GM12878 (cell line): ENCODE data around the gene UVRAG. TPM values are rescaled to one million over a fixed set of nuclear protein-coding genes. Genes with fewer than 3 reads are reported as not detected.

ENCODE experiments used
- ATAC-seq: fragments of 200-7000 bp; cut with Tn5 transposase; 3 replicates; pipeline ENCODE4 v1.9.1; 2020; ENCODE audit warnings: mild to moderate bottlenecking, moderate library complexity
- BruUV-seq: library from RNA; stranded (reverse); fragments of 400-500 nt; replicated peaks from 2 replicates; lab custom pipeline; 2021; lab: Mats Ljungman, UMichigan
- CTCF ChIA-PET: fragments of 300-600 bp; sonication (Branson Sonifier 250); formaldehyde crosslinking; extraction: SDS; loops from one replicate; lab custom pipeline; 2021; ENCODE audit warnings: inconsistent platforms; lab: Yijun Ruan, JAX
- POLR2A ChIA-PET: fragments of 350-600 bp; formaldehyde crosslinking; extraction: SDS; loops from one replicate; lab custom pipeline; 2021; ENCODE audit warnings: inconsistent platforms; lab: Charles Lee
- RAD21 ChIA-PET: fragments of 300-600 bp; sonication (Branson Sonifier 250); formaldehyde crosslinking; loops from one replicate; lab custom pipeline; 2023; ENCODE audit warnings: antibody characterized with exemption; ENCODE audit not compliant: unreplicated experiment; lab: Charles Lee
- SMC1A ChIA-PET: fragments of 300-600 bp; sonication (Branson Sonifier 250); formaldehyde crosslinking; loops from one replicate; lab custom pipeline; 2023; ENCODE audit not compliant: unreplicated experiment, uncharacterized antibody; lab: Charles Lee
- DNase-seq: peaks from one replicate; pipeline ENCODE4 v3.0.0-alpha.2; 2011; ENCODE audit warnings: low read depth, low spot score
- FAIRE-seq: peaks from 3 replicates; lab custom pipeline; 2011; peaks lifted over from hg19 to GRCh38; lab: Jason Lieb, UNC
- H2AFZ ChIP-seq: 2 replicates; pipeline ENCODE4 v1.6.0; 2011; ENCODE audit warnings: low read depth, low read length, control low read depth; ENCODE audit not compliant: control insufficient read depth
- H3K27ac ChIP-seq: 2 replicates; pipeline ENCODE4 v1.5.1; 2011; ENCODE audit warnings: control low read depth; ENCODE audit not compliant: control insufficient read depth, insufficient read depth
- H3K27me3 ChIP-seq, 2 experiments: replicated peaks in 1 of 2; 2 replicates each; pipeline versions ENCODE4 v1.6.0 to v1.6.1; 2011; ENCODE audit warnings: low read length in 1 of 2; ENCODE audit not compliant: control insufficient read depth in 2 of 2, insufficient read depth in 2 of 2
- H3K36me3 ChIP-seq, 2 experiments: 2 replicates each; pipeline ENCODE4 v1.5.1; 2011; ENCODE audit warnings: low read length in 1 of 2; ENCODE audit not compliant: control insufficient read depth in 2 of 2, insufficient read depth in 2 of 2
- H3K4me1 ChIP-seq: 2 replicates; pipeline ENCODE4 v1.6.1; 2011; ENCODE audit warnings: mild to moderate bottlenecking, low read length, moderate library complexity, mixed read lengths; ENCODE audit not compliant: control insufficient read depth, insufficient read depth
- H3K4me2 ChIP-seq: 2 replicates; pipeline ENCODE4 v1.6.0; 2011; ENCODE audit warnings: control low read depth; ENCODE audit not compliant: control insufficient read depth, insufficient read depth
- H3K4me3 ChIP-seq: fragments of 200-600 bp; sonication (generic); 2 replicates; pipeline ENCODE4 v1.5.1; 2016
- H3K79me2 ChIP-seq: 2 replicates; pipeline ENCODE4 v1.6.0; 2011; ENCODE audit warnings: low read length; ENCODE audit not compliant: control insufficient read depth, insufficient read depth
- H3K9ac ChIP-seq: 2 replicates; pipeline ENCODE4 v1.8.0; 2011; ENCODE audit warnings: low read length, control low read depth, mixed read lengths; ENCODE audit not compliant: control insufficient read depth, insufficient read depth
- H3K9me3 ChIP-seq: replicated peaks from 3 replicates; pipeline ENCODE4 v1.5.1; 2011; ENCODE audit warnings: mild to moderate bottlenecking, low read length; ENCODE audit not compliant: control insufficient read depth, insufficient read depth
- H4K20me1 ChIP-seq: 2 replicates; pipeline ENCODE4 v1.6.0; 2011; ENCODE audit not compliant: control insufficient read depth, insufficient read depth
- CEBPB ChIP-seq, 2 experiments: fragments of 150-350 bp in 1 of 2; IDR thresholded peaks; 2 replicates each; pipeline ENCODE4 v1.6.1; 2012 to 2014; ENCODE audit warnings: low read depth in 2 of 2, low read length in 2 of 2, borderline replicate concordance in 1 of 2, inconsistent platforms in 1 of 2
- CREB1 ChIP-seq: IDR thresholded peaks from 2 replicates; pipeline ENCODE4 v1.6.1; 2012; ENCODE audit warnings: low read depth, mild to moderate bottlenecking, inconsistent platforms
- FOXK2 ChIP-seq: fragments of 450-650 bp; IDR thresholded peaks from 2 replicates; pipeline ENCODE4 v1.6.1; 2017; ENCODE audit warnings: mild to moderate bottlenecking, moderate library complexity
- MXI1 ChIP-seq: fragments of 150-350 bp; IDR thresholded peaks from 2 replicates; pipeline ENCODE4 v1.6.1; 2011; ENCODE audit warnings: low read depth, mild to moderate bottlenecking, inconsistent platforms, low read length, improper control_type of control experiment
- NFXL1 ChIP-seq: fragments of 450-650 bp; IDR thresholded peaks from 2 replicates; pipeline ENCODE4 v1.6.1; 2017; ENCODE audit warnings: antibody characterized with exemption, mild to moderate bottlenecking, borderline replicate concordance
- NFYA ChIP-seq: IDR thresholded peaks from 2 replicates; pipeline ENCODE4 v1.6.1; 2011; ENCODE audit warnings: low read depth, mild to moderate bottlenecking, low read length, improper control_type of control experiment, borderline replicate concordance
- POLR2AphosphoS2 ChIP-seq: IDR thresholded peaks from 2 replicates; pipeline ENCODE4 v1.6.1; 2011; ENCODE audit warnings: low read depth, mild to moderate bottlenecking, low read length, improper control_type of control experiment, moderate library complexity
- RCOR1 ChIP-seq: conservative IDR thresholded peaks from 2 replicates; pipeline ENCODE4 v1.6.1; 2012; ENCODE audit warnings: low read depth, low read length, improper control_type of control experiment
- SIN3A ChIP-seq: IDR thresholded peaks from 2 replicates; pipeline ENCODE4 v1.6.1; 2012; ENCODE audit warnings: low read depth, low read length, improper control_type of control experiment
- STAT1 ChIP-seq: fragments of 450-650 bp; conservative IDR thresholded peaks from 2 replicates; pipeline ENCODE4 v1.6.1; 2014; ENCODE audit warnings: antibody characterized with exemption, mild to moderate bottlenecking
- TARDBP ChIP-seq: IDR thresholded peaks from 2 replicates; pipeline ENCODE4 v1.6.1; 2016; ENCODE audit warnings: borderline replicate concordance
- TBL1XR1 ChIP-seq: IDR thresholded peaks from 2 replicates; pipeline ENCODE4 v1.6.1; 2012; ENCODE audit warnings: low read depth, low read length, improper control_type of control experiment
- ZSCAN29 ChIP-seq: fragments of 450-650 bp; IDR thresholded peaks from 2 replicates; pipeline ENCODE4 v1.6.1; 2017; ENCODE audit warnings: mild to moderate bottlenecking, moderate library complexity
- in situ Hi-C: fragments of 300-500 bp; cut with MboI; formaldehyde crosslinking; loops from 9 replicates; pipeline ENCODE4 v1.14.3; 2018; ENCODE audit warnings: mixed read lengths
- intact Hi-C: fragments of 100-400 bp; cut with micrococcal nuclease; formaldehyde crosslinking; loops from one replicate; pipeline ENCODE4 v1.14.2; 2022; ENCODE audit not compliant: unreplicated experiment
- polyA plus RNA-seq, 11 experiments: library from polyadenylated mRNA; depleted of rRNA in 4 of 11; unstranded in 6 of 11; stranded (reverse) in 5 of 11; fragments of >200 nt; fragmentation: Nextera tagmentation in 4 of 11; fragmentation: Illumina TruSeq in 1 of 11; extraction: Ambion mirVana in 4 of 11; extraction: Trizol in 1 of 11; gene quantifications; 1 replicate in 1 of 11; 2 replicates in 10 of 11; pipeline versions ENCODE4 v1.2.1 to v1.2.3, GENCODE V29; 2011 to 2016; ENCODE audit warnings: inconsistent platforms in 2 of 11, missing spikeins in 2 of 11, low read depth in 1 of 11
- total RNA-seq, 4 experiments: library from RNA; depleted of rRNA in 3 of 4; stranded (reverse); fragments of >200 nt in 3 of 4; fragmentation: Illumina TruSeq in 1 of 4; extraction: Trizol in 1 of 4; gene quantifications; 2 replicates each; pipeline versions ENCODE4 v1.2.1 to v1.2.3, GENCODE V29; 2013 to 2021
- TF ChIP-seq, protein P1 (sequence below): IDR thresholded peaks from 2 replicates; pipeline ENCODE4 v1.6.1; 2011; ENCODE audit warnings: borderline replicate concordance, low read depth, mild to moderate bottlenecking, moderate library complexity, low read length; ENCODE audit not compliant: insufficient read depth, poor library complexity, severe bottlenecking
- TF ChIP-seq, protein P2 (sequence below): fragments of 150-350 bp; IDR thresholded peaks from 2 replicates; pipeline ENCODE4 v1.6.1; 2016; ENCODE audit warnings: low read depth, low read length
- TF ChIP-seq, protein P3 (sequence below): IDR thresholded peaks from 2 replicates; pipeline ENCODE4 v1.6.1; 2011; ENCODE audit warnings: mild to moderate bottlenecking, low read depth, low read length, moderate library complexity; ENCODE audit not compliant: insufficient replicate concordance
- TF ChIP-seq, protein P4 (sequence below): fragments of 150-350 bp; IDR thresholded peaks from 2 replicates; pipeline ENCODE4 v1.6.1; 2014; ENCODE audit warnings: mild to moderate bottlenecking, low read depth, low read length

Gene UVRAG
- total and polyA plus RNA-seq, 10 of the 15 experiments (the other 5 are each of a cell fraction or from before 2014, with no cell fraction given), result 7.0 to 43.4 (median 37.0) TPM

DNA sequence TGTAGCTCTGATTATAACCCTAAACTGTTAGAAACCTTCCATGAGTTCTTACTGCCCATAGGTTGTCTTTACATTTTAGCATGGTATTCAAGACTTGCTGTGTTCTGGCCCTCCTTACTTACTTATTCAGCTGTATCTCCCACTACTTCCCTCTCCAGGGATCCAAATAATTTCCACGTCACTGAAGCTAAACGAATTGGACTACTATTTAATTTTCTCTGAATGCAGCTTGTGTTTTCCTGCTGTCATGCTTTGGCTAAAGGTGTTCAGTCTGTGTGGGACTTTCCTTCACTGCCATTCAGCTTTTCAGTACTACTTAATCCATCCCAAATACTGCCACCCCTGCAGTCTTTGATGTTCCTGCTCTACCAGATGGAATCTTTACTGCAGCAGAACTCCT is 88.3 kb downstream of the UVRAG start (continued):
- no peak for TF ChIP-seq CEBPB (IDR thresholded peaks at IDR 0.05; ENCODE audit: borderline replicate concordance in 1 of 2, low read depth in 2 of 2, low read length in 2 of 2)
- no peak for TF ChIP-seq ZSCAN29
- no peak for TF ChIP-seq STAT1
- TF ChIP-seq RCOR1, result no peak
- no peak for TF ChIP-seq TARDBP

DNA sequence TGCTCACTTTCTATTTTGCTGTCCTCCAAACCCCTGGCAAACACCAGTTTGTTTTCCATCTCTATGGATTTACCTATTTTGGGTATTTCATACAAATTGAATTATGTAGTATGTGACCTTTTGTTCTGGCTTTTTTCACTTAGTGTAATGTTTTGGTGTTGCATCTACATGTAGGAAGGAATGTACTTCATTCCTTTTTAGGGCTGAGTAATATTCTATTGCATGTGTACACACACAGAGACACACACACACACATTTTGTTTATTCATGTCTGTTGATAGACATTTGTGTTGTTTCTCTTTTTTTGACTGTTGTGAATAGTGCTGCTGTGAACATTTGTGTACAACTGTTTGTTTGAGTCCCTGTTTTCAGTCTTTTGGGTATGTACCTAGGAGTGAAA is 90.4 kb downstream of the UVRAG start:
- H3K36me3 ChIP-seq, result no peaks in the 10 kb centered on the region; a peak in 1 of 4 replicates
- H4K20me1 ChIP-seq, result no peaks in the 10 kb centered on the region; the same call in 1 of the 2 replicates
- SMC1A ChIA-PET, result no interaction called here
- peaks cover 55% of the 10 kb centered on the region for H3K79me2 ChIP-seq
- intact Hi-C loops, result no loop called here
- RAD21 ChIA-PET, result interaction anchor here (1.2 kb wide), 1 partner anchor 9 kb away, joined by 4 read pairs; no protein-coding TSS in a partner anchor
- in situ Hi-C loops, result no loop called here
- H3K4me2 ChIP-seq, result no peak overlapping the region
- POLR2A ChIA-PET, result interaction anchor here (0.5 kb wide), 1 partner anchor 78 kb away, joined by 4 read pairs; no protein-coding TSS in a partner anchor
- DNase-seq (no peak), ATAC-seq (no peak), FAIRE-seq (no peak)
- no peak overlapping the region for H3K27ac ChIP-seq
- no peak overlapping the region for H3K9ac ChIP-seq
- H2AFZ ChIP-seq, result no peak overlapping the region
- H3K4me1 ChIP-seq, result peaks cover 30% of the 10 kb centered on the region
- H3K27me3 ChIP-seq, result no peaks in the 10 kb centered on the region
- CTCF ChIA-PET, result interaction anchor here (0.9 to 5.8 kb wide), 4 partner anchors 12 to 247 kb away, joined by 4 to 48 read pairs (median 4); no protein-coding TSS in a partner anchor
- H3K9me3 ChIP-seq, result no peaks in the 10 kb centered on the region; the same call in 2 of the 3 replicates
- no peak overlapping the region for H3K4me3 ChIP-seq
- BruUV-seq, result no TSS peak
- TF ChIP-seq CREB1 (no peak), MXI1 (no peak), NFYA (no peak), NFXL1 (no peak), FOXK2 (no peak), POLR2AphosphoS2 (no peak), SIN3A (no peak), TBL1XR1 (no peak)
- TF ChIP-seq, protein P1, sequence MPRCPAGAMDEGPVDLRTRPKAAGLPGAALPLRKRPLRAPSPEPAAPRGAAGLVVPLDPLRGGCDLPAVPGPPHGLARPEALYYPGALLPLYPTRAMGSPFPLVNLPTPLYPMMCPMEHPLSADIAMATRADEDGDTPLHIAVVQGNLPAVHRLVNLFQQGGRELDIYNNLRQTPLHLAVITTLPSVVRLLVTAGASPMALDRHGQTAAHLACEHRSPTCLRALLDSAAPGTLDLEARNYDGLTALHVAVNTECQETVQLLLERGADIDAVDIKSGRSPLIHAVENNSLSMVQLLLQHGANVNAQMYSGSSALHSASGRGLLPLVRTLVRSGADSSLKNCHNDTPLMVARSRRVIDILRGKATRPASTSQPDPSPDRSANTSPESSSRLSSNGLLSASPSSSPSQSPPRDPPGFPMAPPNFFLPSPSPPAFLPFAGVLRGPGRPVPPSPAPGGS, result no peak
- TF ChIP-seq, protein P2, sequence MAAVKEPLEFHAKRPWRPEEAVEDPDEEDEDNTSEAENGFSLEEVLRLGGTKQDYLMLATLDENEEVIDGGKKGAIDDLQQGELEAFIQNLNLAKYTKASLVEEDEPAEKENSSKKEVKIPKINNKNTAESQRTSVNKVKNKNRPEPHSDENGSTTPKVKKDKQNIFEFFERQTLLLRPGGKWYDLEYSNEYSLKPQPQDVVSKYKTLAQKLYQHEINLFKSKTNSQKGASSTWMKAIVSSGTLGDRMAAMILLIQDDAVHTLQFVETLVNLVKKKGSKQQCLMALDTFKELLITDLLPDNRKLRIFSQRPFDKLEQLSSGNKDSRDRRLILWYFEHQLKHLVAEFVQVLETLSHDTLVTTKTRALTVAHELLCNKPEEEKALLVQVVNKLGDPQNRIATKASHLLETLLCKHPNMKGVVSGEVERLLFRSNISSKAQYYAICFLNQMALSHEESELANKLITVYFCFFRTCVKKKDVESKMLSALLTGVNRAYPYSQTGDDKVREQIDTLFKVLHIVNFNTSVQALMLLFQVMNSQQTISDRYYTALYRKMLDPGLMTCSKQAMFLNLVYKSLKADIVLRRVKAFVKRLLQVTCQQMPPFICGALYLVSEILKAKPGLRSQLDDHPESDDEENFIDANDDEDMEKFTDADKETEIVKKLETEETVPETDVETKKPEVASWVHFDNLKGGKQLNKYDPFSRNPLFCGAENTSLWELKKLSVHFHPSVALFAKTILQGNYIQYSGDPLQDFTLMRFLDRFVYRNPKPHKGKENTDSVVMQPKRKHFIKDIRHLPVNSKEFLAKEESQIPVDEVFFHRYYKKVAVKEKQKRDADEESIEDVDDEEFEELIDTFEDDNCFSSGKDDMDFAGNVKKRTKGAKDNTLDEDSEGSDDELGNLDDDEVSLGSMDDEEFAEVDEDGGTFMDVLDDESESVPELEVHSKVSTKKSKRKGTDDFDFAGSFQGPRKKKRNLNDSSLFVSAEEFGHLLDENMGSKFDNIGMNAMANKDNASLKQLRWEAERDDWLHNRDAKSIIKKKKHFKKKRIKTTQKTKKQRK, result no peak
- TF ChIP-seq, protein P3, sequence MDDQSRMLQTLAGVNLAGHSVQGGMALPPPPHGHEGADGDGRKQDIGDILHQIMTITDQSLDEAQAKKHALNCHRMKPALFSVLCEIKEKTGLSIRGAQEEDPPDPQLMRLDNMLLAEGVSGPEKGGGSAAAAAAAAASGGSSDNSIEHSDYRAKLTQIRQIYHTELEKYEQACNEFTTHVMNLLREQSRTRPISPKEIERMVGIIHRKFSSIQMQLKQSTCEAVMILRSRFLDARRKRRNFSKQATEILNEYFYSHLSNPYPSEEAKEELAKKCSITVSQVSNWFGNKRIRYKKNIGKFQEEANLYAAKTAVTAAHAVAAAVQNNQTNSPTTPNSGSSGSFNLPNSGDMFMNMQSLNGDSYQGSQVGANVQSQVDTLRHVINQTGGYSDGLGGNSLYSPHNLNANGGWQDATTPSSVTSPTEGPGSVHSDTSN, result no peak
- TF ChIP-seq, protein P4, sequence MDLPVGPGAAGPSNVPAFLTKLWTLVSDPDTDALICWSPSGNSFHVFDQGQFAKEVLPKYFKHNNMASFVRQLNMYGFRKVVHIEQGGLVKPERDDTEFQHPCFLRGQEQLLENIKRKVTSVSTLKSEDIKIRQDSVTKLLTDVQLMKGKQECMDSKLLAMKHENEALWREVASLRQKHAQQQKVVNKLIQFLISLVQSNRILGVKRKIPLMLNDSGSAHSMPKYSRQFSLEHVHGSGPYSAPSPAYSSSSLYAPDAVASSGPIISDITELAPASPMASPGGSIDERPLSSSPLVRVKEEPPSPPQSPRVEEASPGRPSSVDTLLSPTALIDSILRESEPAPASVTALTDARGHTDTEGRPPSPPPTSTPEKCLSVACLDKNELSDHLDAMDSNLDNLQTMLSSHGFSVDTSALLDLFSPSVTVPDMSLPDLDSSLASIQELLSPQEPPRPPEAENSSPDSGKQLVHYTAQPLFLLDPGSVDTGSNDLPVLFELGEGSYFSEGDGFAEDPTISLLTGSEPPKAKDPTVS, result no peak
